Retinal pigment epithelial cell (primary cell): ENCODE measurements around the gene ARHGEF37.

Source experiments
- DNase-seq: peaks from one replicate; pipeline ENCODE4 v3.0.0-alpha.2; 2010; ENCODE audit warnings: low read depth
- H3K4me3 ChIP-seq: 2 replicates; pipeline ENCODE4 v1.5.1; 2011; ENCODE audit warnings: mild to moderate bottlenecking, low read length, control low read depth, moderate library complexity
- TF ChIP-seq, protein P1 (sequence below): conservative IDR thresholded peaks from 2 replicates; pipeline ENCODE4 v1.5.1; 2011; ENCODE audit warnings: low read depth, low read length, control low read depth, inconsistent platforms

ARHGEF37 gene

DNA sequence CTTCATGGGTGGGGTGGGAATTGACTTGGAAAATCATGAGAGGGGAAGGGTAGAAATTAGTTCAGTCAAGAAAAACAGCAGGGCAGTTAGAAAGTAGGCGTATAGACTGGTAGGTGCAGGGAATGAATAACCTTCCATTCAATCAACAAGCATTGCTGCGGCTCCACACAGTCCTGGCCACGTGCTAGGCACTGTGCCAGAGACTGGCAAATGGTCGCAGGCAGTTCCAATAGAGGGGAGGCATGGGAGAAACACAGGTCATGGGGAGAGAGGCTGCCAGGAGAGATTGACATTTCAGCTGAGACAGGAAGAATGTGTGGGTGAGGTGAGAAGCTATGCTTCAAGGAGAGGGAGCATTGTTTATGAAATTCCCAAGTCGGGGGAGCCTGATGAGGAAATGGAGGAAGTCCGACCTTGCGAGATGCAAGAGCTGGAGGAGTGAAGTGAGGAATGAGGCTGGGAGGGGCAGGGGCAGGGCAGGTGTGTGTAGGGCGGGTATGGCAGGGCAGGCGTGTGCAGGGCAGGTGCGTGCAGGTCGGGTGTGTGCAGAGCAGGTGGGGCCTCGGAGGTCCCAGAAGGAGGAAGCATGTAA, 94.4 kb downstream of the ARHGEF37 start:
- no peak overlapping the region for H3K4me3 ChIP-seq
- DNase-seq, result no peak
- TF ChIP-seq, protein P1, sequence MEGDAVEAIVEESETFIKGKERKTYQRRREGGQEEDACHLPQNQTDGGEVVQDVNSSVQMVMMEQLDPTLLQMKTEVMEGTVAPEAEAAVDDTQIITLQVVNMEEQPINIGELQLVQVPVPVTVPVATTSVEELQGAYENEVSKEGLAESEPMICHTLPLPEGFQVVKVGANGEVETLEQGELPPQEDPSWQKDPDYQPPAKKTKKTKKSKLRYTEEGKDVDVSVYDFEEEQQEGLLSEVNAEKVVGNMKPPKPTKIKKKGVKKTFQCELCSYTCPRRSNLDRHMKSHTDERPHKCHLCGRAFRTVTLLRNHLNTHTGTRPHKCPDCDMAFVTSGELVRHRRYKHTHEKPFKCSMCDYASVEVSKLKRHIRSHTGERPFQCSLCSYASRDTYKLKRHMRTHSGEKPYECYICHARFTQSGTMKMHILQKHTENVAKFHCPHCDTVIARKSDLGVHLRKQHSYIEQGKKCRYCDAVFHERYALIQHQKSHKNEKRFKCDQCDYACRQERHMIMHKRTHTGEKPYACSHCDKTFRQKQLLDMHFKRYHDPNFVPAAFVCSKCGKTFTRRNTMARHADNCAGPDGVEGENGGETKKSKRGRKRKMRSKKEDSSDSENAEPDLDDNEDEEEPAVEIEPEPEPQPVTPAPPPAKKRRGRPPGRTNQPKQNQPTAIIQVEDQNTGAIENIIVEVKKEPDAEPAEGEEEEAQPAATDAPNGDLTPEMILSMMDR, result no peak

DNA sequence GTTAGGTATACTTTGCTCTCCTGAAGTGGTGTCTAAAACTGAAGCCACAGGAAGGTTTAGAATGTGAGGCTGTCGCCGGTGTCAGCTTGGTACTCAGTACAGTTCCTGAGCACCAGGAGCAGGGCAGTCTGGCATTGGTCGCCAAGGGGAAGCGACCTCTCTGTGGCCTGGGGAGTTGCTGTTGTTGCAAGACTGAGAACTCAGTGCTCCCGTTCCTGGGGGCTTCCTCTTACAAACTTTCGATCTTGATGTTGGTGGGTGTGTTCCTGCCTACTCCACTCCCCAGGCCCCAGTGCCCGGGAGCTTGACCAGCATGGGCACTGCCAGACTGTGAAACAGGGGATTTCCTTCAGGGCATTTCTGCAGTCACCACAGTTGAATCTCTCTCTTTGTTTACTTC, 96.4 kb downstream of the ARHGEF37 start:
- TF ChIP-seq, protein P1, result no peak
- DNase-seq, result no peak
- H3K4me3 ChIP-seq, result no peak overlapping the region

DNA sequence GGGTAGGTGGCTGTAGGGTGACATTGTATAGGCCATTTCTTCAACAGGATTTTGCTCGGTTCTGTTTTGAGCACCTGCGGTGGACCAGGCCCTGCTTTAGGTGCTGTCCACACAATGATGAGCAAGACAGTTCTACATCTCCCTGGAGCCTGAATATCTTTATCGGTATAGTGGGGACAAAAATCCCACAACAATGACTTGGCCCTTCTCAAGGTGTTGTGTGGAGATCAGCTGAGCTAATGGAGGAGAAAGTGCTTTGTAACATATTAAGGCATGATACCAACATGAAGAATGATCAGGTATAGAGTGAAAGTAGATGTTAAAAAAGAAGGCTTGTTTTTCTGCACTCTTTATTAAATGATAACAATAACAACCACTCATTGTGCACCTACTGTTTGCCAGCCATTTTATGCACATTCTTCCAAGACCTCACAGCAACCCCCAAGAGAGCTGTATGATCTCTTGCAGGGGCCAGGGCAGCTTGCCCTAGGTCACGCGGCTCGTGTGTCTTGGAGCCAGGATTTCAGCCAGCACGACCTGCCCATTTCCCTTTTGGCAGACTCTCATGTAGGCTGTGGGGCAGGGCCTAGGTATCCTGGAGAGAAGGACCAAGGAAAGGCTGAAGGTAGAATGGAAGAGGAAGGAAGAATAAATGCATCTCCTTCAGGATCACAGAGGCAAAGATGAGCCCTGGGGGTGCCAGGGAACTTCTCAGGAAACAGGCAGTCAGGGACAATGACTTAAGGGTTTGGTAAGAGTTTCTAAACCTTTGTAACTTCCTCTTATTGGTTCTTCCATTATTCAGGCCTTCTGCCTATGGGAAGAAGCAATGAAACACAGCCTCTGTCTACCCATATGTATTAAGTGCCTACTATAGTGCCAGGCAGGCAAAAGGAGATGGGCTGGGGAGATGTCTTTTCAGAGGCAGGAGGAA, 98.8 kb downstream of the ARHGEF37 start:
- DNase-seq, result no peak
- TF ChIP-seq, protein P1, result no peak

DNA sequence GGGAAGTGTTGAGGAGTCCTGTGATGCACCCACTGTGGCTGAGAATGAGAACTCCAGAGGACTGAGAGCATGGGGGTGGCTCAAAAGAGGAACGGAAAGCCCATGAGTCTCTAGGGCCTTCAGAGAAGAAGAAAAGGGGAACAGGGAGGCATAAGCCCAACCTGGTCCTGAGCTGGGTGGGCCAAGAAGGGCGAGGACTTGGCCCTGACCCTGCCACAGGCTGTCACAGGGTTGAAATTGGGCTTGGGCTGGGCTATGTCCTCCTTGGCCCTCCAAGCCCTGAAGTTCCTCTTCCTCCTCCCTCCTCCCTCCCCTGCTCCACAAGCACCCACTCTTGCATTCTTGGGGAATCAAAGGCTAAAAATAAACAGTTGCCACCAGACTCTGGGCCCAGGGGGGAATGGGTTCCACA, 99.5 kb downstream of the ARHGEF37 start:
- TF ChIP-seq, protein P1, result no peak
- no peak for DNase-seq
- no peak overlapping the region for H3K4me3 ChIP-seq

More for the DNA sequence above, 98.8 kb downstream of the ARHGEF37 start:
- no peak overlapping the region for H3K4me3 ChIP-seq

DNA sequence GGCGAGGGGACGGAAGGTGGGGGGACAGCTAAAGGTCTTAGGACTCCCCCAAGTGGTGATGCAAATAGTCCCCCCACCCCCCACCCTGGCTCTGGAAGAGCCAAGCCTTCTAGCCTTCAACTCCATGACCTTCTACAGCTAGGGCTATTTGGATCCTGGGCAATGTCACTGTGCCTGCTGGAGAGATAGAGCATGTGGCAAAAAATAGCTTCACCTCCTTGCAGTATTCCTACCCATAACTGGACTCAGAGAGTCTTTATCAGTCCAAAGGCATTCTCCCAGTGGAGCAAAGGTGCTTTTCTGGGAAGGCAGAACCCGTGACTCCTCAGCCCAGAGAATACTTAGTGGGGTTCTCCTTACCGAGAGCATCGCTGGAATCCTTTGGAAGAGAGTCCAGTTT, 100.0 kb downstream of the ARHGEF37 start:
- H3K4me3 ChIP-seq, result no peak overlapping the region
- TF ChIP-seq, protein P1, result no peak
- no peak for DNase-seq

DNA sequence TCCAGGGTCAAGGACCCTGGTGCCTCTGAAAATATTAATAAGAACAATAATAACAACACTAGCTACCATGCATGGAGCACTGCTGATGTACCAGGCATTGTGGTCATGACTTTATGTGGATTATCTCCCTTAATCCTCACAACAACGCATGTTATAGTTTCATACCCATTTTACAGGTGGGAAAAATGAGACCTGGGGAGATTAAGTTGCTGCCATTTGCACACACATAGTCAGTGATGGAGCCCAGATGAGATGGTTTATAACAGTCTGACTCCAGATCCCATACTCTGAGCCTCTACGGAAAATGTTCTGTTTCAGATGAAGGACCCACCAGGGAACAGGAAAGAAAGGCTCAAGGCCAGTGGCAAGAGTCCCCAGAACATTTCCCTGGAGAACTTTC, 100.6 kb downstream of the ARHGEF37 start:
- no peak overlapping the region for H3K4me3 ChIP-seq
- TF ChIP-seq, protein P1, result no peak
- DNase-seq, result no peak
